Endodermal cell (in vitro differentiated cells): Measurements from ENCODE around the gene SYNRG. TPM values are rescaled to one million over a fixed set of nuclear protein-coding genes. Genes with fewer than 3 reads are reported as not detected.

Source experiments
- DNase-seq: peaks from one replicate; pipeline ENCODE4 v3.0.0-alpha.2; 2017
- H3K27ac ChIP-seq: 2 replicates; pipeline ENCODE4 v1.5.1; 2013; ENCODE audit warnings: mild to moderate bottlenecking, low read depth, low read length, moderate library complexity
- H3K27me3 ChIP-seq: 2 replicates; pipeline ENCODE4 v1.6.1; 2013; ENCODE audit warnings: mild to moderate bottlenecking, low read length, moderate library complexity; ENCODE audit not compliant: insufficient read depth, control insufficient read depth, poor library complexity, severe bottlenecking
- H3K36me3 ChIP-seq: 2 replicates; pipeline ENCODE4 v1.7.0; 2013; ENCODE audit warnings: mild to moderate bottlenecking, low read length, moderate library complexity; ENCODE audit not compliant: control insufficient read depth, insufficient read depth
- H3K4me1 ChIP-seq: one replicate; pipeline ENCODE4 v1.7.0; 2013; ENCODE audit warnings: low read length; ENCODE audit not compliant: control insufficient read depth, insufficient read depth
- H3K4me3 ChIP-seq: 2 replicates; pipeline ENCODE4 v1.5.1; 2013; ENCODE audit warnings: mild to moderate bottlenecking, low read length, moderate library complexity
- H3K9ac ChIP-seq: 2 replicates; pipeline ENCODE4 v1.6.1; 2013; ENCODE audit warnings: mild to moderate bottlenecking, low read length, moderate library complexity; ENCODE audit not compliant: poor library complexity, severe bottlenecking; ENCODE audit errors: extremely low read depth
- H3K9me3 ChIP-seq: 2 replicates; pipeline ENCODE4 v1.6.1; 2013; ENCODE audit warnings: mild to moderate bottlenecking, low read length, moderate library complexity; ENCODE audit not compliant: control insufficient read depth
- H3K27ac Mint-ChIP-seq: 2 replicates; pipeline ENCODE4 v1.8.0; 2020; ENCODE audit warnings: mixed read lengths
- H3K27me3 Mint-ChIP-seq: 2 replicates; pipeline ENCODE4 v1.8.0; 2021; ENCODE audit warnings: mild to moderate bottlenecking, mixed read lengths; ENCODE audit not compliant: insufficient read depth
- H3K36me3 Mint-ChIP-seq: 2 replicates; pipeline ENCODE4 v1.8.0; 2020; ENCODE audit warnings: low read depth, mixed read lengths
- H3K4me1 Mint-ChIP-seq: 2 replicates; pipeline ENCODE4 v1.8.0; 2020; ENCODE audit warnings: mixed read lengths
- H3K4me3 Mint-ChIP-seq: 2 replicates; pipeline ENCODE4 v1.8.0; 2020; ENCODE audit warnings: mild to moderate bottlenecking, moderate library complexity, mixed read lengths
- H3K9me3 Mint-ChIP-seq: 2 replicates; pipeline ENCODE4 v1.8.0; 2020; ENCODE audit warnings: mild to moderate bottlenecking, mixed read lengths
- CTCF ChIP-seq: fragments of 200-600 bp; sonication (generic); conservative IDR thresholded peaks from 2 replicates; pipeline ENCODE4 v1.5.0; 2021; ENCODE audit warnings: antibody characterized with exemption, mild to moderate bottlenecking
- WGBS, 2 experiments: methylation state at CpG; one replicate each; pipeline versions ENCODE4 v1.1.5 to v1.1.7; 2013; ENCODE audit warnings: missing lambda C conversion rate in 2 of 2, mixed read lengths in 1 of 2; ENCODE audit not compliant: insufficient coverage in 1 of 2, insufficient read length in 1 of 2; 5-methylcytosine and 5-hydroxymethylcytosine counted together
- total RNA-seq, 2 donors: library from RNA; stranded (reverse); fragmentation: NEBNext Ultra II Directional in 1 of 2; extraction: Animal tissue kit (Norgen Biotek cat#: 25700) in 1 of 2; gene quantifications; 2 replicates in 1 of 2; 3 replicates in 1 of 2; pipeline ENCODE4 v1.2.1, GENCODE V29; 2021

The SYNRG gene
- total RNA-seq, 2 donors from 2014 or later, result 47.2 to 52.4 TPM

- Histone ChIP-seq H3K9ac (no peak overlapping the region), H3K4me3 (no peak overlapping the region), H3K27ac (no peak overlapping the region), H3K9me3 (no peaks in the 10 kb centered on the region), H3K27me3 (no peaks in the 10 kb centered on the region), H3K4me1 (no peaks in the 10 kb centered on the region), H3K36me3 (peaks cover 63% of the 10 kb centered on the region)
- Mint-ChIP-seq H3K9me3 (no peaks in the 10 kb centered on the region), H3K27me3 (no peaks in the 10 kb centered on the region), H3K27ac (no peak overlapping the region), H3K4me3 (no peak overlapping the region), H3K36me3 (peaks cover 42% of the 10 kb centered on the region), H3K4me1 (no peaks in the 10 kb centered on the region)
- no peak for TF ChIP-seq CTCF
- 89 to 100% methylated on average over 2 to 4 of the region's 4 CpGs for WGBS, 2 experiments
- DNase-seq, result no peak
These were observed 78.8 kb downstream of the SYNRG start for GRCh38 chr17:37530420-37530819.

GRCh38 chr17:37527249-37527851 is 81.9 kb downstream of the SYNRG start:
- H3K36me3 Mint-ChIP-seq, result peaks cover 44% of the 10 kb centered on the region
- WGBS, 2 experiments, result 73 to 100% methylated on average over 2 to 4 of the region's 5 CpGs
- no peaks in the 10 kb centered on the region for H3K27me3 ChIP-seq
- no peak overlapping the region for H3K27ac ChIP-seq
- TF ChIP-seq CTCF, result peak; percentile 91
- no peak overlapping the region for H3K4me3 Mint-ChIP-seq
- H3K9me3 Mint-ChIP-seq, result no peaks in the 10 kb centered on the region
- no peaks in the 10 kb centered on the region for H3K27me3 Mint-ChIP-seq
- H3K4me1 Mint-ChIP-seq, result no peaks in the 10 kb centered on the region
- DNase-seq, result peak; percentile 83
- peaks cover 66% of the 10 kb centered on the region for H3K36me3 ChIP-seq
- no peaks in the 10 kb centered on the region for H3K4me1 ChIP-seq
- no peak overlapping the region for H3K27ac Mint-ChIP-seq
- no peaks in the 10 kb centered on the region for H3K9me3 ChIP-seq
- H3K9ac ChIP-seq, result no peak overlapping the region
- no peak overlapping the region for H3K4me3 ChIP-seq

GRCh38 chr17:37523715-37524219 is 85.5 kb downstream of the SYNRG start:
- peaks cover 57% of the 10 kb centered on the region for H3K36me3 ChIP-seq
- no peak for TF ChIP-seq CTCF
- no peak overlapping the region for H3K4me3 ChIP-seq
- WGBS, 2 experiments, result 97% methylated on average over 7 to 8 of the region's 8 CpGs
- H3K9me3 Mint-ChIP-seq, result no peaks in the 10 kb centered on the region
- DNase-seq, result peak; percentile 30
- H3K4me1 Mint-ChIP-seq, result no peaks in the 10 kb centered on the region
- no peak overlapping the region for H3K27ac Mint-ChIP-seq
- no peak overlapping the region for H3K27ac ChIP-seq
- no peaks in the 10 kb centered on the region for H3K9me3 ChIP-seq
- no peak overlapping the region for H3K9ac ChIP-seq
- H3K27me3 ChIP-seq, result no peaks in the 10 kb centered on the region
- H3K36me3 Mint-ChIP-seq, result peaks cover 46% of the 10 kb centered on the region
- H3K4me1 ChIP-seq, result no peaks in the 10 kb centered on the region
- H3K27me3 Mint-ChIP-seq, result no peaks in the 10 kb centered on the region
- no peak overlapping the region for H3K4me3 Mint-ChIP-seq
